Fibroblast of villous mesenchyme (primary cell): ENCODE data around the gene ADPRHL1. TPM values are rescaled to one million over a fixed set of nuclear protein-coding genes. Genes with fewer than 3 reads are reported as not detected.

Source experiments
- DNase-seq: peaks from one replicate; pipeline ENCODE4 v3.0.0-alpha.2; 2010; ENCODE audit warnings: low read depth
- H3K4me3 ChIP-seq: 2 replicates; pipeline ENCODE4 v1.5.1; 2011; ENCODE audit warnings: low read depth, mild to moderate bottlenecking, low read length
- total RNA-seq: library from RNA; depleted of rRNA; stranded (reverse); fragments of >200 nt; gene quantifications from 2 replicates; pipeline ENCODE4 v1.2.3, GENCODE V29; 2012
- TF ChIP-seq, protein P1 (sequence below): IDR thresholded peaks from 2 replicates; pipeline ENCODE4 v1.5.1; 2012; ENCODE audit warnings: low read depth, mild to moderate bottlenecking, low read length; ENCODE audit not compliant: insufficient read depth

ADPRHL1 gene
- total RNA-seq, 1 donor = 1.3 TPM

GRCh38 chr13:113420833-113421600 is 32.3 kb downstream of the ADPRHL1 start:
- no peak overlapping the region for H3K4me3 ChIP-seq
- TF ChIP-seq, protein P1, sequence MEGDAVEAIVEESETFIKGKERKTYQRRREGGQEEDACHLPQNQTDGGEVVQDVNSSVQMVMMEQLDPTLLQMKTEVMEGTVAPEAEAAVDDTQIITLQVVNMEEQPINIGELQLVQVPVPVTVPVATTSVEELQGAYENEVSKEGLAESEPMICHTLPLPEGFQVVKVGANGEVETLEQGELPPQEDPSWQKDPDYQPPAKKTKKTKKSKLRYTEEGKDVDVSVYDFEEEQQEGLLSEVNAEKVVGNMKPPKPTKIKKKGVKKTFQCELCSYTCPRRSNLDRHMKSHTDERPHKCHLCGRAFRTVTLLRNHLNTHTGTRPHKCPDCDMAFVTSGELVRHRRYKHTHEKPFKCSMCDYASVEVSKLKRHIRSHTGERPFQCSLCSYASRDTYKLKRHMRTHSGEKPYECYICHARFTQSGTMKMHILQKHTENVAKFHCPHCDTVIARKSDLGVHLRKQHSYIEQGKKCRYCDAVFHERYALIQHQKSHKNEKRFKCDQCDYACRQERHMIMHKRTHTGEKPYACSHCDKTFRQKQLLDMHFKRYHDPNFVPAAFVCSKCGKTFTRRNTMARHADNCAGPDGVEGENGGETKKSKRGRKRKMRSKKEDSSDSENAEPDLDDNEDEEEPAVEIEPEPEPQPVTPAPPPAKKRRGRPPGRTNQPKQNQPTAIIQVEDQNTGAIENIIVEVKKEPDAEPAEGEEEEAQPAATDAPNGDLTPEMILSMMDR = no peak
- DNase-seq = no peak

- TF ChIP-seq, protein P1 = no peak
- no peak overlapping the region for H3K4me3 ChIP-seq
- DNase-seq = no peak
These were observed 33.1 kb downstream of the ADPRHL1 start for GRCh38 chr13:113420232-113420631.

DNA sequence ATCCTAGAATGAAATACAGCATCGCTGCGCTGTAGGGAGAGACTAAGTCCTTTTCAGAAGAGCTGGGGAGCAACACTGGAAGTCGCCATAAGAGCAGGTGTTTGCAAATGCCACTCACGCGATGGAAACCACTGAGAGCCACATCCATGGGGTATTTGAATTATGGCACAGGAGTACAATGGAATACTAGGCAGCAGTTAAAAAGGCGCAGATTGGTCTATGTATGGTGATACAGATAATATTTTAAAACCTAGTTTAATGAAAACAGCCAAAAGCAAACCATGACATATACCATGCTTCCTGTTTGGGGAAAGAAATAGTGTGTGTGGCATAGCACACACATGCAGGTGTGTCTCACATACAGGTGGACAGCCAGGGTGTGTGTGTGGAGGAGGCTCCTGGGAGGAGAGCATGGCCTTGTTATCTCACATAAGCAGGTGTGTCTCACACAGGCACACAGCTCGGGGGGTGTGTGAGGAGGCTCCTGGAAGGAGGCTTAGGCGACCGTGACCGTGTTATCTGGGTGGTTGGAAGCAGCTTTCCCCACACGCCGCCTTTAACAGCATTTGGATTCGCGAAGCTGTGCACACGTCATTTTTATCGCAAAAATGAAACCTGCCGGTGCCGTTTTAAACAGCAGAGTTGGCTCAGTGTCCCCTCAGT is 33.6 kb downstream of the ADPRHL1 start:
- TF ChIP-seq, protein P1 = no peak
- DNase-seq = no peak

DNA sequence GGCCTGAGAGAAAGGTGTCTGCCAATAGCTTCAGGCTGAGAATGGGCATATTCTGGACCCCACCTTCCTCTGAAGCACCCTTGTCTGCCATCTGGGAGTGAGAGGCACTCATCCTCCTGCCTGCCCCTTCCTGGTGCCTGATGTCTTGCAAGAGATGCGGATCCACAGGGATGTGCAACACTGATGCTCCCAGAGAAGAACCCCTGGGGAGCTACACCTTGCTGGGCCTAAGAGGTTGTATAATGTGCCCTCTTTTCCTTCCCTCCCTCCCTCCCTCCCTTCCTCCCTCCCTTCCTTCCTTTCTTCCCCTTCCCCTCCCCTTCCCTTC is 34.6 kb downstream of the ADPRHL1 start:
- no peak overlapping the region for H3K4me3 ChIP-seq
- TF ChIP-seq, protein P1 = no peak
- no peak for DNase-seq

More for the DNA sequence above, 33.6 kb downstream of the ADPRHL1 start:
- H3K4me3 ChIP-seq = no peak overlapping the region

DNA sequence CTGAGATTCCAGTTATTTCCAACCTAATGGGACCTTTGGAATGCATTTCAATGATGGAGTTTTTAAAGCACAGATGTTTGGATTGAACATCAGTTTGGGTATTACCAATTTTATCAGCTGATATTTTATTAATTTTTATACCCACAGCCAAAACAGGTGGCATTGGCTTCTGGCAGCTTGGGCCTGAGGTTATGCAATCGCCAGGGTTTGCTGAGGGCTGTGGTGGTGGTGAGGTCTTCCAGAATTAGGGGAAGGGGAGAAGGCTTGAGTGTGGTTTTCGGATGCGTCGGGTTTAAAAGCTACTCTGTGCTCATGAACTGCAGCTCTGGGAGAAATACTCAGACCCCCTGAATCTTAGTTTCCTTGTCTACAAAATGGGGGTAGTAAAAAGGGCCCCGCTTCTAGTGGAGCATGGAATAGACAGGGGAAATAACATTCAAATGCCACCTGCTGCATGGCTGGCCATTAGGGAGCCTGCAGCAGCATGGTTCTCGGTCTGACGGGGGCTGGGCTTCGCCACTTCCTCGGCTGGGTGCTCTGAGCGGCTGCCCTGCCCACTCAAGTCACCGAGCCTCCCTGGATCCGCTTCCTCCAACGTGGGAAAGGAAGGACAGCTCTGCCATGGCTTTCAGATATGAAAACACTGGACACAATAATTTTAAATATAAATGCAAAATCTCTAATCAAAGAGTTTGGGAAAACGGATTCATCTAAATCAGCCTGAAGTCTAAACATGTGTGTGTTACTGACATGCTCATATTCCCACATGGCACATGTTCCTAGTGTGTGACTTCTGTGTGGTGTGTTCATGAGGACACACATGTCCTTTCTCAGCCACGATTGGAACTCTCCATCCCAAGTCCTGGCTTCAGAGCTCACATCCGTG is 35.2 kb downstream of the ADPRHL1 start:
- no peak overlapping the region for H3K4me3 ChIP-seq
- no peak for DNase-seq
- TF ChIP-seq, protein P1 = no peak

DNA sequence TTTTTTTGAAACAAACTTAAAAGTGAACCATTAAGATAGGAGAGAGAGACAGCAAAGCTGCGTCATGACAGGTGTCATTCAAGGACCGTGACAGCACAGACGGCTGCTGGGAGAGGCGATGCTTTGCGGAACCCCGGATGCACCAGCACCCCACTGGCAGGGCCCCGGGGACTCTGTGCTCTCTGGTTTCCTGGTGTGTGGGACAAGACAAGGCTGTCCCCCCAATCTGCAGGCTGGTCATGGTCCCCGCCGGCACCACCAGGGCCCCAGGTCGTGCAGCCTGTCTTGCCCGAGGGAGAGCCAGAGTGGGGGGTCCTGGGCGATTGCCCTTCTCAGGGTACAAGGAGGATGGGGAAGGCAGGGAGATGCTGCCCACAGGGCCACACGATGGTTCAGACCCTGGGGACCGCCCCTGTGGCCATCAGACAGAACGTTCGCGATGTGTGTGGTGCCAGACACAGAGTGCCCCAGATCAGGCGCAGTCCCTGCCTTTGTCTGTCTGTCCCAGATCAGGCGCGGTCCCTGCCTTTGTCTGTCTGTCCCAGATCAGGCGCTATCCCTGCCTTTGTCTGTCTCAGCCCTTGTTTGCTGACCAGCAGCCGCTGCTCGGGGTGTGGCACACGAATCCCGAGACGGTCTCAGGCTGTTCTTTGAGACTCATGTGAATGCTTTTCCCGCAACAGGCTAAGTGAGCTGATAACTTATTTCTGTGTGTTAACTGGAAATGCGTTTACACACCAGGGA is 36.1 kb downstream of the ADPRHL1 start:
- H3K4me3 ChIP-seq = no peak overlapping the region
- DNase-seq = no peak
- TF ChIP-seq, protein P1 = no peak
